ENCODE results near the gene NBEAL1.

DNA sequence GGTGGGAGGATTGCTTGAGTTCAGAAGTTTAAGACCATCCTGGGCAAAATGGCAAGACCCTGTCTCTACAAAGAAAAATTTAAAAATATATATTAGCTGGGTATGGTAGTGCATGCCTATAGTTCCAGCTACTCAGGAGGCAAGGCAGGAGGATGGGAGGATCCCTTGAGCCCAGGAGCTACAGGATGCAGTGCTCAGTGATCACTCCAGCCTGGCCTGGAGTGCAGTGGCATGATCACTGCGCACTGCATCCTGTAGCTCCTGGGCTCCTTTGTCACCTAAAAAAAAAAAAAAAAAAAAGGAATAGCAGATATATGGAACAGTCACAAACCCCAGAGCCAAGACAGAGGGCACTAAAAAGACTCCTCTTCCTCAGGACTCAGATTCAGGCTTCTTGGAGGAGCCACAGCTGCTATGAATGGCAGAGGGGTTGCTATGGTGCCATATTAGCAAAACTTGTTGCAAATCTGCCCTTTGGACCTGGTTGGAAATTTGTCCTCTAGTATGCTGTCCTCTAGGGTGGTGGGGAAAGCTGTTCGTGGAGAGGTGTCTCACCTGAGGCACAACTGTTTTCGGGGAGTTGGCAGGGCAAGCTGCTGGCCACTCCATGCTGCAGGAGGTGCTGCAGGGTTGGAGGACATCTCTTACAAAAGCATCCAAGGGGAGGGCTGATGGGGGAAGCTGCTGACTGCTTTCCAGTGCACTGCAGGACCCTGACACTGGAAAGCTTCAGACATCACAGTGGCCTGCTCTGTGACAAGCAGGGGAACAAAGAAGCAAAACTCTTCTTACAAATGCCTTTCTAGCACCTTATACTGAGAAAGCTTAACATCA is 246.9 kb downstream of the NBEAL1 start:
- TF ChIP-seq POLR2A (IDR thresholded peaks at IDR 0.05; ENCODE audit: low read depth): no peak
- TF ChIP-seq CTCF (IDR thresholded peaks at IDR 0.05): no peak
- TF ChIP-seq EP300 (IDR thresholded peaks at IDR 0.05): no peak
